Colon (tissue), 2 donors: ENCODE measurements around the gene UNC45A.
"Not testable (repeated sequence)": the region's sequence is repeated elsewhere in the genome, so short reads cannot be mapped to it uniquely, and the experiment has no call there.

Source experiments
- FAIRE-seq: peaks from 2 replicates; lab custom pipeline; 2012; peaks lifted over from hg19 to GRCh38; lab: Jason Lieb, UNC
- donor health status: control.
- donor health status: control.

Gene UNC45A, protein sequence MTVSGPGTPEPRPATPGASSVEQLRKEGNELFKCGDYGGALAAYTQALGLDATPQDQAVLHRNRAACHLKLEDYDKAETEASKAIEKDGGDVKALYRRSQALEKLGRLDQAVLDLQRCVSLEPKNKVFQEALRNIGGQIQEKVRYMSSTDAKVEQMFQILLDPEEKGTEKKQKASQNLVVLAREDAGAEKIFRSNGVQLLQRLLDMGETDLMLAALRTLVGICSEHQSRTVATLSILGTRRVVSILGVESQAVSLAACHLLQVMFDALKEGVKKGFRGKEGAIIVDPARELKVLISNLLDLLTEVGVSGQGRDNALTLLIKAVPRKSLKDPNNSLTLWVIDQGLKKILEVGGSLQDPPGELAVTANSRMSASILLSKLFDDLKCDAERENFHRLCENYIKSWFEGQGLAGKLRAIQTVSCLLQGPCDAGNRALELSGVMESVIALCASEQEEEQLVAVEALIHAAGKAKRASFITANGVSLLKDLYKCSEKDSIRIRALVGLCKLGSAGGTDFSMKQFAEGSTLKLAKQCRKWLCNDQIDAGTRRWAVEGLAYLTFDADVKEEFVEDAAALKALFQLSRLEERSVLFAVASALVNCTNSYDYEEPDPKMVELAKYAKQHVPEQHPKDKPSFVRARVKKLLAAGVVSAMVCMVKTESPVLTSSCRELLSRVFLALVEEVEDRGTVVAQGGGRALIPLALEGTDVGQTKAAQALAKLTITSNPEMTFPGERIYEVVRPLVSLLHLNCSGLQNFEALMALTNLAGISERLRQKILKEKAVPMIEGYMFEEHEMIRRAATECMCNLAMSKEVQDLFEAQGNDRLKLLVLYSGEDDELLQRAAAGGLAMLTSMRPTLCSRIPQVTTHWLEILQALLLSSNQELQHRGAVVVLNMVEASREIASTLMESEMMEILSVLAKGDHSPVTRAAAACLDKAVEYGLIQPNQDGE

DNA sequence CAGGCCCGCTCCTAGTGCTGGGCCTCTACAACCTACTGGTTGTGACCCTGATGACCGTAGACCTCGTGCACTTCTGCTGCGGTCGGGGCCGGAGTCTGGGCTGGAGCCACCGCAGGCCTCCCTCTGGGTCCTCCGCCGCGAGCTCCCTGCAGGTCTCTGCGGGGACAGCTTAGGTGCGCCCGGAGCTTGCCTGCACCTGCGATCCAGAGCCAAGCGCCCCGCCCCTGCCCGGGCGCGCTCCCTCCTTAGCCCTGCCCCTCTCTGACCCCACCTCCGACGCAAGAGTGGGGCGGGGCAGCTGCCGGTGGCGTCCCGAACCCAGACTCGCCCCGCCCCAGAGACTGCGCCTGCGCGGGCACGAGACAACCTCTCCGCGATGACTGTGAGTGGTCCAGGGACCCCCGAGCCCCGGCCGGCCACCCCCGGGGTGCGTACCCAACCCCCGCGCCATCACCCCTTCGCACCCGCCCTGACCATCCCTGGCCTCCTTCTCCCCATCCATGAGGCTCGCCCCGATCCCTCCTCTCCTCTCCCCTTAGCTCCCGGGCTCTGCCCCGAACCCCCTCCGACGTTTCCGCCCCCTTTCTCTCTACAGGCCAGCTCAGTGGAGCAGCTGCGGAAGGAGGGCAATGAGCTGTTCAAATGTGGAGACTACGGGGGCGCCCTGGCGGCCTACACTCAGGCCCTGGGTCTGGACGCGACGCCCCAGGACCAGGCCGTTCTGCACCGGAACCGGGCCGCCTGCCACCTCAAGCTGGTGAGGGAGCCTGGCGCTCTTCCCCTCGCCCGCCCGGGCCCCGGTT is at the start of gene UNC45A:
TSS of gene UNC45A (plus strand) at position 337 of the 803 bp plus-strand sequence. CDS start at position 377, 40 bp downstream.
- FAIRE-seq: no peak

DNA sequence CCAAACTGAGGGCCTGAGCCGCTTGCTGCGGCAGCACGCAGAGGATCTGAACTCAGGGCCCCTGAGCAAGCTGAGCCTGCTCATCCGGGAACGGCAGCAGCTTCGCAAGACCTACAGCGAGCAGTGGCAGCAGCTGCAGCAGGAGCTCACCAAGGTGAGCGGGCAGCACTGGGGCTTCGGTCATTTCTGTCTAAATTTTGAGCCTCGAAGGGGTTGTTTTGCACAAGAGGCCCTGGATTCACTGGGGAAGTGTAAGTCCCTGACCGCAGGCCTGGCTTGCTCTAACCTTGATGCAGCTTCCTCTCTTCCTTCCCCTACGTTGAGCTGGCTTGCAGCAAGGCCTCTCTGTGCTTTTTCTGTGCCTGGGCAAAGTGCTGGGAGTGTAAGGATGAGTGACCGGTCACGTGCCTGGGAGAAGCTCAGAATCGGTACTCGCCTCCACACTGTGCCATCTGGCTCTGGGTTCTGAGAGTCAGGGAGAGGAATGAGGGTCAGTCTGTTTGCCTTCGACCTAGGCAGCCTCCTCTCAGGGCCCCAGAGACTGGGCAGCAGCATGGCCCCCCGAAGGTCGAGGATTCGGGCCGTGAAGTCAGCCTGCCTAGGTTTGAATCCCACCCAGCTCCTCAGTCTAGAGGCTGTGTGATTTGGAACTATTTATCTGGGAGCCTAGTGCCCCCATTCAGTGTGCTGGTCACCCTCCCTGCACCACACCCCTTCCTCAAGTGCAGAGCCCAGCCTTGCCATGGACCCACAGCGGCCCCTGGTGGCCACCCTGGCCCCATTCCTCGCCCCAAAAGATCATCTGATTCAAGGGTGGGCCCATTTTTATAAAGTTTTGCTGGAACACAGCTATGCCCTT is 49.4 kb upstream of the UNC45A start:
- no peak for FAIRE-seq

DNA sequence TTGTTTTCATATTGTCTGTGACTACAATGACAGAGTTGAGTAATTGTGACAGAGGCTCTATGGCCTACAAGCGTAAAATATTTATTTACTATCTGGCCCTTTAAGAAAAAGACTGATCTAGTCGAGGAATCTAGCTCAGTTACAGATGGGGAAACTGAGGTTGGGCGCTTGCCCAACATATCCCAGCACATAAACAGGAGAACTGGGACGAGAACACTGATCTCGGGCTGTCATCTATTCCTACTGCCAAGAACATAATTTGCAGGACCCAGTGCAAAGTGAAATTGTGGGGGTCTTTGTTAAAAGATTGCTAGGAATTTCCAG is 48.8 kb upstream of the UNC45A start:
- FAIRE-seq: no peak

DNA sequence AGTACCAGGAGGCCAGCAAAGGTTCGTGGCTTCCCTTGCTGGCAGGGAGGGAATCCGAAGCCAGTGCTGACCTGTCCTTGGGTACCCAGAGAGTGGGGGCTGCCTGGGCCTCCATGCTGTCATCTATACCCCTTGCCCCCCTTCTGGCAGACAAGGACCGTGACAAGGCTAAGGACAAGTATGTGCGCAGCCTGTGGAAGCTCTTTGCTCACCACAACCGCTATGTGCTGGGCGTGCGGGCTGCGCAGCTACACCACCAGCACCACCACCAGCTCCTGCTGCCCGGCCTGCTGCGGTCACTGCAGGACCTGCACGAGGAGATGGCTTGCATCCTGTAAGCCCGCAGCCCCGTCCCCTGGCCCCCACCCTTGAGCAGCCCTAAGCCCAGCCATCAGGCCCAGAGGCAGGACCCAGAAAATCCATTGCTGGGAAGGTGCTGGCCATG is 48.0 kb upstream of the UNC45A start:
- no peak for FAIRE-seq

DNA sequence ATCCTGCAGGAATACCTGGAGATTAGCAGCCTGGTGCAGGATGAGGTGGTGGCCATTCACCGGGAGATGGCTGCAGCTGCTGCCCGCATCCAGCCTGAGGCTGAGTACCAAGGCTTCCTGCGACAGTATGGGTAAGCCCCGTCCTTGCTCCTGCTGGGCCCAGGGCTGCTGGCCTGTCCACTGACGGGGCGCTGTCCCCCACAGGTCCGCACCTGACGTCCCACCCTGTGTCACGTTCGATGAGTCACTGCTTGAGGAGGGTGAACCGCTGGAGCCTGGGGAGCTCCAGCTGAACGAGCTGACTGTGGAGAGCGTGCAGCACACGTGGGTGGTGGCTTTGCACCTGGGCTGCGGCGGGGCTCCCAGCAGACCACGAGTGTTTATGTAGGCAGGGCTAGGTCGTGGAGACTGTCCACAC is 45.8 kb upstream of the UNC45A start:
- FAIRE-seq: no peak

DNA sequence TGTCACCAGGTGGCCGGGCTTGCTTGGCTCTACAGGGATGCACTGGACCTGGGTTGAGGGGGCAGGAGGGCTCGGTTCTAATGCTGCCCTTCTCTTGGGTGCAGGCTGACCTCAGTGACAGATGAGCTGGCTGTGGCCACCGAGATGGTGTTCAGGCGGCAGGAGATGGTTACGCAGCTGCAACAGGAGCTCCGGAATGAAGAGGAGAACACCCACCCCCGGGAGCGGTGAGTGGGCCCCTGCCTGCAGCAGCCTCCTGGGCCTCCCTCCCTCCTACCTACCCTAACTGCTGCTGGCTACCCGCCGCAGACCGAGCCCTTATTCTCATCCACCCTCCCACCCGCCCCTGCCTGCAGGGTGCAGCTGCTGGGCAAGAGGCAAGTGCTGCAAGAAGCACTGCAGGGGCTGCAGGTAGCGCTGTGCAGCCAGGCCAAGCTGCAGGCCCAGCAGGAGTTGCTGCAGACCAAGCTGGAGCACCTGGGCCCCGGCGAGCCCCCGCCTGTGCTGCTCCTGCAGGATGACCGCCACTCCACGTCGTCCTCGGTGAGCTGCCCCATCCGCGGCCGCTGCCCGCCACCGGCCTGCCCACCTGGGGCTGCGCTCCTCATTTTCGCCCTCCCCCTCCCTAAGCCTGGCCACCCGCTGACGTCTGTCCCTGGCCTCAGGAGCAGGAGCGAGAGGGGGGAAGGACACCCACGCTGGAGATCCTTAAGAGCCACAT is 45.2 kb upstream of the UNC45A start:
- FAIRE-seq: no peak

DNA sequence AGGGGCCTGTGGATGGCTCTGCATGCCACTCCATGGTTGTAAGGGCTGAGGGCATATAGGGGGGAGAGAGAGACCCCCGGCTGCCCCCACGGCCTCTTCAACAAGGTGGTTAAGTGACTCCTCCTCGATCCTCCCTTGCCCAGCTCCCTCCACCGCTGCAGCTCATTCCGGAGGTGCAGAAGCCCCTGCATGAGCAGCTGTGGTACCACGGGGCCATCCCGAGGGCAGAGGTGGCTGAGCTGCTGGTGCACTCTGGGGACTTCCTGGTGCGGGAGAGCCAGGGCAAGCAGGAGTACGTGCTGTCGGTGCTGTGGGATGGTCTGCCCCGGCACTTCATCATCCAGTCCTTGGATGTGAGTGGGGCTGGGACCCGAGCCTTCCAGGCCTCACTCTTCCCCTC is 44.2 kb upstream of the UNC45A start:
- FAIRE-seq: no peak

DNA sequence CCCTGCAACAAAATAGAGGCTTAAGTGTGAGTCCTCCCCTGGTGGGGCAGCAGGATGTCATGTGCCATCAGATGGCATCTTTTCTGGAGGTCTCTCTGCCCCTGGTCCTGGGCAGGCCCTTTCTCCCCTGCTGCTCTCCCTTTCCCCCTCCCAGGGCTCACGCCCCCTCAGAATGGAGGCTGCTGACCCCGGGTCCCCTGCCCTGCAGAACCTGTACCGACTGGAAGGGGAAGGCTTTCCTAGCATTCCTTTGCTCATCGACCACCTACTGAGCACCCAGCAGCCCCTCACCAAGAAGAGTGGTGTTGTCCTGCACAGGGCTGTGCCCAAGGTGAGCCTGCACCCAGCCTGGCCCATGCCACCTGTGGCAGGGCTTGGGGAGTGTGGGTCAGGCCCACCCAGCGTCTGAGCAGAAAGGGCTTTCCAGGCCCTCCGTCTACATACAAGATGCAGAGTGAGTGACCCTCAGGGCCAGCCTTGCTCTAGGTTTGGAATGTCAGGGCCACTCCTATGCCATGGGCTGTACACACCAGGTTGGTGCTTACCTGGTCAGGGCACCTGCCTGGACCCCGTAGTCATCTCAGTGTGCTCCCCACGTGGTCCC is 43.6 kb upstream of the UNC45A start:
- FAIRE-seq: no peak

DNA sequence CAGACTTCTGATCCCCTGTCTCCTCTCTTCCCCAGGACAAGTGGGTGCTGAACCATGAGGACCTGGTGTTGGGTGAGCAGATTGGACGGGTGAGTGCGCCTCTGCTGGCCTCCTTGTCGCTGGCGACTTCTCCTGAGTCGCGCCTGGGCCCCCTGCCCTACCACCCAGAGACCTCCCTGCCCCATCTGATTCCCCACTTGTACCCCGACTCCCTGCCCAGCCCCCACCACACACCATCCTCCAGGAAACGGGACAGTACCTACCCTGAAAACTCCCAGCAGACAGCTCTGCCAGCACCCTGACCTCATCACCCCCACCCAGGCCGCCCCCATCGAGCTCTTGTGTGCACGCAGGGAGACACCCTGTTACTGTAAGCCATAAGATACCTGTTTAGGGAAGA is 43.1 kb upstream of the UNC45A start:
- FAIRE-seq: no peak

DNA sequence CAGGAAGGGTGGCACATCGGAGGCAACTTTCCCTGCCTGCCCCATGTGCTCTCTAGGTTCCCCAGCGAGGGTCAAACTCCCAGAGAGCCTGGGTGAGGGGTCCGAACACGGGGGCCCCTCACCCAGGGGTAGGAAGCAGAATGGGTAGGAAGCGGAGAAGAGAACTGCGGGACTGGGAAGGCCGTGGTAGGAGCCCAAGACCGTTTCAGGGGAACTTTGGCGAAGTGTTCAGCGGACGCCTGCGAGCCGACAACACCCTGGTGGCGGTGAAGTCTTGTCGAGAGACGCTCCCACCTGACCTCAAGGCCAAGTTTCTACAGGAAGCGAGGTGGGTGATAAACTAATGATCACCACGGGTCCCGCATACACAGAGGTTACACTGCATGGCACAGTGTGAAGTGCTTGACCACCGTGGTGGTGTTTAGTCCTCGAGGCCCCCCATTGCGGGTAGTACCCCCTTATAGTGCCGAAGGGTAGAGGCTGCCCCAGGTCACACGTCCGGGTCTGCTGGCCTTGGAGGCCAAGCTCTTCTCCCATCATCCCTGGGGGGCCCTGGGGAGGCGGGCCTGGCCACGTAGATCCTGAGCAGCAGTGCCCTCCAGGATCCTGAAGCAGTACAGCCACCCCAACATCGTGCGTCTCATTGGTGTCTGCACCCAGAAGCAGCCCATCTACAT is 42.4 kb upstream of the UNC45A start:
- no peak for FAIRE-seq

DNA sequence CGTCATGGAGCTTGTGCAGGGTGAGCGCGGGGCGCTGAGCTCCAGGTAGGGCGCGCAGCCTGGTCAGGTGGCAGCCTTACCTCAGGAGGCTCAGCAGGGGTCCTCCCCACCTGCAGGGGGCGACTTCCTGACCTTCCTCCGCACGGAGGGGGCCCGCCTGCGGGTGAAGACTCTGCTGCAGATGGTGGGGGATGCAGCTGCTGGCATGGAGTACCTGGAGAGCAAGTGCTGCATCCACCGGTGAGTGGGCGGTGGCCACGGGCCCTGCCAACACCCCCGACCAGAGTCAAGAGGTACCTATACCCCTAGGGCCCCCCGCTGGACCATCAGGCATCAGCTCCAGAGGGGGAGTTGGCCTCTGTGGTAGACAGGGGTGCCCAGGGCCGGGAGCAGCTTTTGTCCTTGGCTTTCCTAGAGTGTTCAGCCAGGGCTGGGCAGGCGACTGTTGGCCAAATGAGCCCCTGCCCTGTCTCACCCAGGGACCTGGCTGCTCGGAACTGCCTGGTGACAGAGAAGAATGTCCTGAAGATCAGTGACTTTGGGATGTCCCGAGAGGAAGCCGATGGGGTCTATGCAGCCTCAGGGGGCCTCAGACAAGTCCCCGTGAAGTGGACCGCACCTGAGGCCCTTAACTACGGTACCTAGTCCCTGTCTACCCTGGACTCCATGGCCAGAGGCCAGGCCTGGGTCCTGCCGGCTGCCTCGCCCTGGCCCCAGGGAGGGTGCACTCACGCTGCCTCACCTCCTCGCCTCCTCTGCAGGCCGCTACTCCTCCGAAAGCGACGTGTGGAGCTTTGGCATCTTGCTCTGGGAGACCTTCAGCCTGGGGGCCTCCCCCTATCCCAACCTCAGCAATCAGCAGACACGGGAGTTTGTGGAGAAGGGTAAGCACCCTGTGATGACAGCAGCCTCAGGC is 41.7 kb upstream of the UNC45A start:
- FAIRE-seq: no peak

DNA sequence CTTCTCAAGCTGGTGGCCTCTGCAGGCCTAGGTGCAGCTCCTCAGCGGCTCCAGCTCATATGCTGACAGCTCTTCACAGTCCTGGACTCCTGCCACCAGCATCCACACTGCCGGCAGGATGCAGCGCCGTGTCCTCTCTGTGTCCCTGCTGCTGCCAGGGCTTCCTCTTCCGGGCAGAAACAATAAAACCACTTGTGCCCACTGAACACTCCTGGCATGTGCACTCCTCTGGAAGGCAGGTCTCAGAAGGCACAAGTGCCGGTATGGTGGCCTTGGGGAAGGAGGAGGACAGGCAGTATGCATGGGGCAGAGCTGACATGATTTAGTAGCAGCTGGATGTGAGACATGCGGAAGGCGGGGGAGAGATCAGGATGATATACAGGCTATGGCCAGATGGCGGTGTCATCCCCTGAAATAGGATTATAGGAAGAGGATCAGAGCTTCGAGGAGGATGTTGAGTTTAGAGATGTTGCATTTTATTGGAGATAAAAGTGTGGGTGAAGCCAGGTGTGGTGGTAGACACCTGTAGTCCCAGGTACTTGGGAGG is 39.4 kb upstream of the UNC45A start:
- FAIRE-seq: no peak

DNA sequence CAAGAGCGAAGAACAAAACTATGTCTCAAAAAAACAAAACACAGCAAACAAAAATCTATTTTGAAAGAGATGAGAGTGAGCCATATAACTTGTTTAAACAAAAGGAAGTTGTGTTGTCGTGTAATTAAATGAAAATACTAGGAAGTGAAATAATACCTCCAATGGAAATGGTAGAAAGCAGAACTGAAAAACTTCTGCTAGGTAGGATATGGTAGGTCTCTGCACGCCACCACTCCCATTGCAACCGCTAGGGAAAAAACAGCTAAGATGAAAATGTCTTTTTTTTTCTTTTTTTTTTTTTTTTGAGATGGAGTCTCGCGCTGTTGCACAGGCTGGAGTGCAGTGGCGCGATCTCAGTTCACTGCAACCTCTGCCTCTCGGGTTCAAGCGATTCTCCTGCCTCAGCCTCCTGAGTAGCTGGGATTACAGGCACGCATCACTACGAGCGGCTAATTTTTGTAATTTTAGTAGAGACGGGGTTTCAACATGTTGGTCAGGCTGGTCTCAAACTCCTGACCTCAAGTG is 37.9 kb upstream of the UNC45A start:
- FAIRE-seq: not testable (repeated sequence)

DNA sequence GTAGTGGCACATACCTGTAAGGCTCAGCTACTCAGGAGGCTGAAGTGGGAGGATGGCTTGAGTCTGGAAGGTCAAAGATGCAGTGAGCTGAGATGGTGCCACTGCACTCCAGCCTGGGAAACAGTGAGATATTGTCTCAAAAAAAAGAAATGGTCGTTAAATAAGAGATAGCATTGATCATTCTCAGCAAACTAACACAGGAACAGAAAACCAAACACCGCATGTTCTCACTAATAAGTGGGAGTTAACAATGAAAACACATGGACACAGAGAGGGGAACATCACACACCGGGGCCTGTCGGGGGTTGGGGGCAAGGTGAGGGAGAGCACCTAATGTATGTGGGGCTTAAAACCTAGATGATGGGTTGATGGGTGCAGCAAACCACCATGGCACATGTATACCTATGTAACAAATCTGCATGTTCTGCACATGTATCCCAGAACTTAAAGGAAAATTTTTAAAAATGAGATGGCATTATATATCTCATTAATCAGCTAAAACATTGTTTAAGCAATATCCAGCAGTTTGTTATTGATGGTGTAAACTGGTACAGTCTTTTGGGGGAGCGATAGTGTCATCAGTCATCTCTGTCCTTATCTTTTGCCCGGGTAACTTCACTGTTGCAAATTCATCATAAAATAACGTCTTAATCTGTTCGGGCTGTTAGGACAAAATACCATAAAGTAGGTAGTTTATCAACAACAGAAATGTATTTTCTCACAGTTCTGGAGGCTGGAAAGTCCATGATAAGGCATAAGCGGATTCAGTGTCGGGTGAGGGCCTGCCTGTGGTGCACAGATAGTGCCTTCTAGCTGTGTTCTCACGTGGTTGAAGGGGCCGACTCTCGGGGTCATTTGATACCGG is 33.7 kb upstream of the UNC45A start:
- no peak for FAIRE-seq

DNA sequence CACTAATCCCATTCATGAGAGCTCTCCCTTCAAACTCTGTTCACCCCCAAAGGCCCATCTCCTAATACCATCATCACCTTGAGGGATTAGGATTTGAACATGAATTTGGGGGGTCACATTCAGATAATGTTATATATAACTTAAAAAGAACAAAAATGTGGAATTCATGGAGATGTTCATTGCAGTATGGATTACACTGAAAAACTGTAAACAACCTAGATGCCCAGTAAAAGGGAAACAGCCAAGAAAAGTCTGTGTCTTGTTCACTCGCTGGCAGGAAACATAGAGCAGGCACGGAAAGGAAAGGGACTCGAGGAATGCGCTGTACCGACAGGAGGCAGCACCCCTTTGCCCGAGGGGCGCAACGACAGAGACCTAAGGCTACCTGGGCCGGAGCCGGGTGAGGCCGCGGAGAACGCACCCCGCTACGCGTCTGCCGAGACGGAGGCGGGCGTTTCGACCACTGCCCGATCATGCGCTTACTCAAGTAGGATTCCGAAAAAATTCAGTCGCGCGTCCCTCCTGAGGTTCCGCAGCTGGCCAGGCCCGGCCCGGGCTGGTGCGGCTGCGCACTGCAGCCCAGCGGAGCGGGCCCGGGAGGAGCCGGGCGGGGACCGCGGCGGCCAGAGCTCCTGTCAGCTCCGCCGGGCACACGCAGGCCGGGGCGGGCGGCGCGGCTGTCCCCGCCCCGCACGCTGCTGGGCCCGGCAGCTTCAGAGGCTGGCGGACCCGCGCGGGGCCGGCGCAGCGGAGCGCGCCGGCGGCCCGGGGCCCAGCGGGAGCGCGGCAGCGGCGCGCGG is 32.8 kb upstream of the UNC45A start:
- FAIRE-seq: no peak
